Tibial nerve (tissue), 4 donors: ENCODE measurements around the gene MAPK1.

Experiments
- EP300 ChIP-seq, 2 donors: sonication (generic); formaldehyde crosslinking; IDR thresholded peaks; one replicate each; pipeline ENCODE4 v1.6.1; 2017; ENCODE audit warnings: antibody characterized with exemption in 2 of 2, mild to moderate bottlenecking in 1 of 2
- POLR2A ChIP-seq, 2 donors: fragments of 450-650 bp; IDR thresholded peaks; one replicate each; pipeline ENCODE4 v1.6.1; 2017; ENCODE audit warnings: antibody characterized with exemption in 2 of 2, mild to moderate bottlenecking in 2 of 2, moderate library complexity in 2 of 2
- TF ChIP-seq, protein P1 (sequence below), 5 experiments: fragments of 200-600 bp in 3 of 5; fragments of 450-650 bp in 2 of 5; sonication (generic) in 3 of 5; IDR thresholded peaks; one replicate each; pipeline ENCODE4 v1.5.1; 2016 to 2019; ENCODE audit warnings: antibody characterized with exemption in 5 of 5, mild to moderate bottlenecking in 3 of 5, moderate library complexity in 2 of 5

DNA sequence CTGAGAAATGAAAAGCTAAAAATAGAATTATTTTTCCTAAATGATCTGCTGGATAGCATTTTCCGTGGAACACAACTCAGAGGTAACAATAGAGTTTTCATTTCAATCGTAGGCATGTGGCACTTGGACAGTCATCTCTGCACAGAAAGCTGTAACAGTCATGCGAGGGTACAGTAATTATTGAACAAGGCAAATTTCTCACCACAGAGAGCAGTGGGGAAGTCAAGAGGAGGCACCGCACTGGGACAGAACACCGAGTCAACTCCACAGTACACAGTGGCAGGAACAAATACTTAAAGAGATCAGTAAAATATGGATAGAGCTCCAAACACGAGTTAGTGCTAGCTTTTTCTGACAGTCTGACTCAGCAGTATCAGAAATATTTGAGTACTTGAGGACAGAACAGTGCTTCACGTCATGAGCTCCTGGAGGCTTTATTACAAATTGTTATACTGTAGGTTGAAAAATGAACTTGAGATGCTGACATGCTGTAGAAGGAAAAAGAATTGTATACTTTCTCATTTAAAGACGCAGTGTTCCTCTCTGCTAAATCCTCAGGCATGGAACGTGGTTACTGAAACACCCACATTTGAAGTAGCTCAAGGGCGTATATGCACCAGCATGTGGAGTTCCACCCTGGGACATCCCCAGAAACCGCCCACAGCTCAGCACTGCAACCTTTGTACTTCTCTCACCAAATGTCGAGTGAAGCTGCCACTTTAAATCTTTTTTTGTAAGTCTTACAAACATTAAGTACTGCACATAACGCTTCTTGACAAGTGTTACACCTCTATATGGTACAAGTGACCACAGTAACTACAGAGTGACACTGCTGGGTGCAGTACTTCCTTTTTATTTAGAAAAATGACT lies 104.5 kb downstream of the MAPK1 start:
- TF ChIP-seq, protein P1, sequence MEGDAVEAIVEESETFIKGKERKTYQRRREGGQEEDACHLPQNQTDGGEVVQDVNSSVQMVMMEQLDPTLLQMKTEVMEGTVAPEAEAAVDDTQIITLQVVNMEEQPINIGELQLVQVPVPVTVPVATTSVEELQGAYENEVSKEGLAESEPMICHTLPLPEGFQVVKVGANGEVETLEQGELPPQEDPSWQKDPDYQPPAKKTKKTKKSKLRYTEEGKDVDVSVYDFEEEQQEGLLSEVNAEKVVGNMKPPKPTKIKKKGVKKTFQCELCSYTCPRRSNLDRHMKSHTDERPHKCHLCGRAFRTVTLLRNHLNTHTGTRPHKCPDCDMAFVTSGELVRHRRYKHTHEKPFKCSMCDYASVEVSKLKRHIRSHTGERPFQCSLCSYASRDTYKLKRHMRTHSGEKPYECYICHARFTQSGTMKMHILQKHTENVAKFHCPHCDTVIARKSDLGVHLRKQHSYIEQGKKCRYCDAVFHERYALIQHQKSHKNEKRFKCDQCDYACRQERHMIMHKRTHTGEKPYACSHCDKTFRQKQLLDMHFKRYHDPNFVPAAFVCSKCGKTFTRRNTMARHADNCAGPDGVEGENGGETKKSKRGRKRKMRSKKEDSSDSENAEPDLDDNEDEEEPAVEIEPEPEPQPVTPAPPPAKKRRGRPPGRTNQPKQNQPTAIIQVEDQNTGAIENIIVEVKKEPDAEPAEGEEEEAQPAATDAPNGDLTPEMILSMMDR (IDR thresholded peaks at IDR 0.05): no peak
- no peak for TF ChIP-seq POLR2A (IDR thresholded peaks at IDR 0.05)
- no peak for TF ChIP-seq EP300 (IDR thresholded peaks at IDR 0.05)
